Measurements from ENCODE around the gene MRAP. TPM values are rescaled to one million over a fixed set of nuclear protein-coding genes. Genes with fewer than 3 reads are reported as not detected.

Gene MRAP
- polyA plus RNA-seq, 3 donors, result not detected

GRCh38 chr21:32335601-32336575 lies 37.2 kb downstream of the MRAP start:
- no peaks in the 10 kb centered on the region for H4K20me1 ChIP-seq (ENCODE audit: insufficient read depth, low read length)
- no peaks in the 10 kb centered on the region for H3K9me3 Mint-ChIP-seq
- no peak overlapping the region for H2AFZ ChIP-seq (ENCODE audit: insufficient read depth, low read depth, low read length, poor library complexity, severe bottlenecking)
- no peak overlapping the region for H3K4me3 Mint-ChIP-seq
- H3K27me3 ChIP-seq (ENCODE audit: control insufficient read depth in 2 of 2, insufficient read depth in 2 of 2, low read length in 2 of 2), result no peaks in the 10 kb centered on the region
- H3K27me3 Mint-ChIP-seq (ENCODE audit: low read depth in 3 of 3), result no peaks in the 10 kb centered on the region
- H3K4me2 ChIP-seq (replicated peaks; ENCODE audit: extremely low read depth, low read length, poor library complexity, severe bottlenecking), result no peak overlapping the region
- TF ChIP-seq CTCF (IDR thresholded peaks at IDR 0.05), result no peak
- no peaks in the 10 kb centered on the region for H3K4me1 ChIP-seq (ENCODE audit: control insufficient read depth in 1 of 2, insufficient read depth in 2 of 2, low read length in 2 of 2)
- no peaks in the 10 kb centered on the region for H3K79me2 ChIP-seq (ENCODE audit: insufficient read depth, low read length)
- peaks cover 82 to 95% of the 10 kb centered on the region in 2 donors for H3K36me3 Mint-ChIP-seq
- H3K27ac Mint-ChIP-seq, result peak overlapping the region in 1 of 7 donors; percentile 35
- 98% methylated on average over 16 of the region's 27 CpGs for WGBS (ENCODE audit: insufficient coverage)
- no peak for DNase-seq
- no peak overlapping the region for H3K27ac ChIP-seq (ENCODE audit: low read depth in 1 of 2, low read length in 2 of 2)
- intact Hi-C loops (cut with micrococcal nuclease), result no loop called here
- H3K9ac ChIP-seq (ENCODE audit: insufficient read depth, low read length, poor library complexity, severe bottlenecking), result no peak overlapping the region
- peaks cover 82 to 96% of the 10 kb centered on the region in 2 donors for H3K36me3 ChIP-seq (replicated peaks in 1 of 2; ENCODE audit: control insufficient read depth in 1 of 2, insufficient read depth in 2 of 2, low read length in 2 of 2)
- no peaks in the 10 kb centered on the region for H3K4me1 Mint-ChIP-seq
- no peak overlapping the region for H3K4me3 ChIP-seq (replicated peaks in 1 of 3; ENCODE audit: low read depth in 2 of 3, low read length in 3 of 3)
- no peaks in the 10 kb centered on the region for H3K9me3 ChIP-seq (replicated peaks in 1 of 2; ENCODE audit: control insufficient read depth in 1 of 2, insufficient read depth in 1 of 2, low read length in 2 of 2)

- H3K27ac Mint-ChIP-seq, result peak overlapping the region in 2 of 7 donors; percentile 49 to 73
Measured at GRCh38 chr21:32336711-32337110, 38.1 kb downstream of the MRAP start.

More at GRCh38 chr21:32336711-32337110, 38.1 kb downstream of the MRAP start:
- 100% methylated on average over 1 of the region's 1 CpG for WGBS (ENCODE audit: insufficient coverage)
- intact Hi-C loops (cut with micrococcal nuclease), result no loop called here
- Histone ChIP-seq H3K4me1 (ENCODE audit: control insufficient read depth in 1 of 2, insufficient read depth in 2 of 2, low read length in 2 of 2) (no peaks in the 10 kb centered on the region), H3K27me3 (ENCODE audit: control insufficient read depth in 2 of 2, insufficient read depth in 2 of 2, low read length in 2 of 2) (no peaks in the 10 kb centered on the region), H2AFZ (ENCODE audit: insufficient read depth, low read depth, low read length, poor library complexity, severe bottlenecking) (no peak overlapping the region), H3K4me3 (replicated peaks in 1 of 3; ENCODE audit: low read depth in 2 of 3, low read length in 3 of 3) (no peak overlapping the region), H4K20me1 (ENCODE audit: insufficient read depth, low read length) (no peaks in the 10 kb centered on the region), H3K4me2 (replicated peaks; ENCODE audit: extremely low read depth, low read length, poor library complexity, severe bottlenecking) (no peak overlapping the region), H3K36me3 (replicated peaks in 1 of 2; ENCODE audit: control insufficient read depth in 1 of 2, insufficient read depth in 2 of 2, low read length in 2 of 2) (peaks cover 85 to 96% of the 10 kb centered on the region in 2 donors), H3K9ac (ENCODE audit: insufficient read depth, low read length, poor library complexity, severe bottlenecking) (no peak overlapping the region), H3K9me3 (replicated peaks in 1 of 2; ENCODE audit: control insufficient read depth in 1 of 2, insufficient read depth in 1 of 2, low read length in 2 of 2) (no peaks in the 10 kb centered on the region), H3K79me2 (ENCODE audit: insufficient read depth, low read length) (no peaks in the 10 kb centered on the region), H3K27ac (ENCODE audit: low read depth in 1 of 2, low read length in 2 of 2) (no peak overlapping the region)
- H3K36me3 Mint-ChIP-seq, result peaks cover 84 to 95% of the 10 kb centered on the region in 2 donors
- H3K27me3 Mint-ChIP-seq (ENCODE audit: low read depth in 3 of 3), result no peaks in the 10 kb centered on the region
- H3K4me1 Mint-ChIP-seq, result no peaks in the 10 kb centered on the region
- H3K4me3 Mint-ChIP-seq, result no peak overlapping the region
- no peak for TF ChIP-seq CTCF (IDR thresholded peaks at IDR 0.05)
- DNase-seq, result no peak
- no peaks in the 10 kb centered on the region for H3K9me3 Mint-ChIP-seq

All from CD14-positive monocyte (primary cell).